Parathyroid adenoma (tissue), 2 donors: Measurements from ENCODE around the gene SLC16A10.

Experiments used
- H2AFZ ChIP-seq: fragments of 300-600 bp; sonication (generic); one replicate; pipeline ENCODE4 v1.7.0; 2017; ENCODE audit warnings: antibody characterized with exemption, mild to moderate bottlenecking
- H3K27ac ChIP-seq: fragments of 300-600 bp; sonication (generic); one replicate; pipeline ENCODE4 v1.7.0; 2017
- H3K27me3 ChIP-seq: fragments of 300-600 bp; sonication (generic); one replicate; pipeline ENCODE4 v1.7.0; 2017; ENCODE audit warnings: low read length; ENCODE audit not compliant: control insufficient read depth, insufficient read depth
- H3K36me3 ChIP-seq: fragments of 300-600 bp; sonication (generic); one replicate; pipeline ENCODE4 v1.7.0; 2017; ENCODE audit warnings: low read length; ENCODE audit not compliant: control insufficient read depth, insufficient read depth
- H3K4me1 ChIP-seq: fragments of 300-600 bp; sonication (generic); one replicate; pipeline ENCODE4 v1.7.0; 2017; ENCODE audit warnings: control low read depth
- H3K4me2 ChIP-seq: fragments of 300-600 bp; sonication (generic); one replicate; pipeline ENCODE4 v1.7.0; 2017; ENCODE audit warnings: low read length
- H3K4me3 ChIP-seq: fragments of 300-600 bp; sonication (generic); one replicate; pipeline ENCODE4 v1.7.0; 2017; ENCODE audit warnings: low read depth, low read length
- H3K79me2 ChIP-seq: fragments of 300-600 bp; sonication (generic); one replicate; pipeline ENCODE4 v1.7.0; 2017; ENCODE audit warnings: control low read depth
- H3K9ac ChIP-seq: fragments of 300-600 bp; sonication (generic); one replicate; pipeline ENCODE4 v1.7.0; 2017; ENCODE audit warnings: mild to moderate bottlenecking
- H3K9me3 ChIP-seq: fragments of 300-600 bp; sonication (generic); one replicate; pipeline ENCODE4 v1.7.0; 2017; ENCODE audit warnings: low read length; ENCODE audit not compliant: control insufficient read depth
- CTCF ChIP-seq: fragments of 300-600 bp; sonication (generic); IDR thresholded peaks from one replicate; pipeline ENCODE4 v1.7.0; 2017; ENCODE audit warnings: antibody characterized with exemption, mild to moderate bottlenecking
- donor health status: primary hyperparathyroidism.

The SLC16A10 gene

DNA sequence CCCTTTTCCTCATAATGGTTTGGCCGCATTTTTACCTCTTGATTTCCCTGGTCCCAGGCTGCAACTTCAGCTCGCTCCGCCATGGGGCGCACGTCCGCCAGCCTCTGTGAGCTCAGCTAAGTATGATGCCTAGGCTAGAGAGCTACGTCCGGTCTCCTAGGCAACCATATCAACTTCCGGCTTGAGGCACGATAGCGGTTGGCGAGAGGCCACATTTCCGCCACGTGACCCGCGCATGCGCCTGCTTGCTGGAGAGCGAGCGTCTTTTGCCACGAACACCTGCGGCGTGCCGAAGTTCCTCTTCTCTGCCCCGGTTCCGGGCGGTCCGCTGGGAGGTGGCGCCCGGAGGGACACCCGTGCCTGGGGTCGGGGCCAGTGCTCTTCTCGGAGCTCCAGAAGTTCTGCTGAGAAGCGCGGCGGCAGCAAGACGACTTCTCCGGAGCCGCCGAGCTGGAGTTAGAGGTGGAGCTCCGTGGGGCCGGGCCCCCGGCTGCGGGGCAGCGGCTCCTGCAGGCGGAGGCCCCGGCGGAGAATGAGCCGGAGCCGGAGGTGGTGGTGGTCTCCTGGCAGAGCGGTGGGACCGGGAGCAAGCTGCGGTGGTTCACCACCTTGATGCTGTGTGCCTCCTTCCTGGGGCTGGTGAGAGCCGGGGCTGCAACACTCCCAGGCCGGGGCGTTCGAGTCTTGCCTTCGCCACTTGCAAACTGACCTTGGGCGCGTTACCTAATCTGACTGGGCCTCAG is 172.0 kb downstream of the SLC16A10 start:
- H3K27ac ChIP-seq, result peak overlapping the region; percentile 78

GRCh38 chr6:111260570-111261298 is 173.4 kb downstream of the SLC16A10 start:
- Histone ChIP-seq H3K27ac (no peak overlapping the region), H3K4me3 (no peak overlapping the region), H3K27me3 (no peaks in the 10 kb centered on the region), H3K9me3 (no peaks in the 10 kb centered on the region), H3K79me2 (peaks cover 8% of the 10 kb centered on the region), H3K36me3 (no peaks in the 10 kb centered on the region), H3K9ac (no peak overlapping the region), H2AFZ (no peak overlapping the region), H3K4me2 (peak overlapping the region; percentile 31), H3K4me1 (no peaks in the 10 kb centered on the region)
- no peak for TF ChIP-seq CTCF

More for the DNA sequence above, 172.0 kb downstream of the SLC16A10 start:
- Histone ChIP-seq H3K9ac (peak overlapping the region; percentile 68), H3K9me3 (no peaks in the 10 kb centered on the region), H3K4me2 (peak overlapping the region; percentile 94), H3K4me1 (peaks cover 5% of the 10 kb centered on the region), H2AFZ (peak overlapping the region; percentile 99), H3K4me3 (peak overlapping the region; percentile 97), H3K79me2 (peaks cover 8% of the 10 kb centered on the region), H3K27me3 (no peaks in the 10 kb centered on the region), H3K36me3 (no peaks in the 10 kb centered on the region)
- peak; percentile 98 for TF ChIP-seq CTCF

GRCh38 chr6:111263837-111264236 is 176.5 kb downstream of the SLC16A10 start:
- H3K9me3 ChIP-seq, result no peaks in the 10 kb centered on the region
- no peaks in the 10 kb centered on the region for H3K27me3 ChIP-seq
- H3K9ac ChIP-seq, result no peak overlapping the region
- H3K4me2 ChIP-seq, result no peak overlapping the region
- no peak overlapping the region for H3K4me3 ChIP-seq
- peaks cover 8% of the 10 kb centered on the region for H3K79me2 ChIP-seq
- no peak overlapping the region for H2AFZ ChIP-seq
- H3K36me3 ChIP-seq, result no peaks in the 10 kb centered on the region
- no peaks in the 10 kb centered on the region for H3K4me1 ChIP-seq
- no peak overlapping the region for H3K27ac ChIP-seq
- no peak for TF ChIP-seq CTCF

GRCh38 chr6:111265842-111266241 is 178.5 kb downstream of the SLC16A10 start:
- no peak overlapping the region for H3K9ac ChIP-seq
- H3K9me3 ChIP-seq, result no peaks in the 10 kb centered on the region
- H3K27me3 ChIP-seq, result no peaks in the 10 kb centered on the region
- H3K36me3 ChIP-seq, result no peaks in the 10 kb centered on the region
- H3K4me3 ChIP-seq, result no peak overlapping the region
- no peak overlapping the region for H3K27ac ChIP-seq
- no peaks in the 10 kb centered on the region for H3K79me2 ChIP-seq
- no peak overlapping the region for H3K4me2 ChIP-seq
- no peak for TF ChIP-seq CTCF
- H3K4me1 ChIP-seq, result no peaks in the 10 kb centered on the region
- H2AFZ ChIP-seq, result no peak overlapping the region
